Keratinocyte (primary cell): ENCODE results near the gene TRAFD1. TPM values are rescaled to one million over a fixed set of nuclear protein-coding genes. Genes with fewer than 3 reads are reported as not detected.

Experiments used
- DNase-seq: peaks from one replicate; pipeline ENCODE4 v3.0.0-alpha.2; 2011; ENCODE audit warnings: low read depth, missing footprints, low spot score
- FAIRE-seq: peaks from 2 replicates; lab custom pipeline; 2011; peaks lifted over from hg19 to GRCh38; lab: Jason Lieb, UNC
- H2AFZ ChIP-seq: 2 replicates; pipeline ENCODE4 v1.6.0; 2012; ENCODE audit warnings: low read length, control low read depth, inconsistent platforms; ENCODE audit not compliant: control insufficient read depth
- H3K27ac ChIP-seq: 2 replicates; pipeline ENCODE4 v1.5.1; 2011; ENCODE audit warnings: low read length; ENCODE audit not compliant: control insufficient read depth, insufficient read depth
- H3K27me3 ChIP-seq: 3 replicates; pipeline ENCODE4 v1.6.0; 2011; ENCODE audit warnings: low read length; ENCODE audit not compliant: control insufficient read depth, insufficient read depth; ENCODE audit errors: extremely low read depth
- H3K36me3 ChIP-seq, 2 experiments: 2 replicates in 1 of 2; 3 replicates in 1 of 2; pipeline ENCODE4 v1.5.1; 2011; ENCODE audit warnings: low read length in 2 of 2, mild to moderate bottlenecking in 1 of 2; ENCODE audit not compliant: control insufficient read depth in 2 of 2, insufficient read depth in 2 of 2; ENCODE audit errors: extremely low read depth in 1 of 2
- H3K4me1 ChIP-seq: 3 replicates; pipeline ENCODE4 v1.5.1; 2011; ENCODE audit warnings: low read length; ENCODE audit not compliant: control insufficient read depth, insufficient read depth; ENCODE audit errors: extremely low read depth
- H3K4me2 ChIP-seq: 3 replicates; pipeline ENCODE4 v1.6.0; 2011; ENCODE audit warnings: low read depth, low read length; ENCODE audit not compliant: control insufficient read depth, insufficient read depth; ENCODE audit errors: extremely low read depth
- H3K4me3 ChIP-seq, 3 experiments: fragments of 200-600 bp in 1 of 3; sonication (generic) in 1 of 3; 2 replicates in 2 of 3; 3 replicates in 1 of 3; pipeline ENCODE4 v1.5.1; 2011 to 2016; ENCODE audit warnings: low read length in 3 of 3, mild to moderate bottlenecking in 3 of 3, control low read depth in 2 of 3, inconsistent platforms in 1 of 3, low read depth in 1 of 3, mixed read lengths in 1 of 3, mixed run types in 1 of 3, moderate library complexity in 1 of 3; ENCODE audit not compliant: control insufficient read depth in 2 of 3, insufficient read depth in 2 of 3; ENCODE audit errors: extremely low read depth in 1 of 3
- H3K79me2 ChIP-seq: 2 replicates; pipeline ENCODE4 v1.6.0; 2012; ENCODE audit warnings: low read length; ENCODE audit not compliant: control insufficient read depth, insufficient read depth
- H3K9ac ChIP-seq: 3 replicates; pipeline ENCODE4 v1.6.0; 2011; ENCODE audit warnings: low read length; ENCODE audit not compliant: control insufficient read depth, insufficient read depth; ENCODE audit errors: extremely low read depth
- H3K9me1 ChIP-seq: 3 replicates; pipeline ENCODE4 v1.6.0; 2011; ENCODE audit warnings: low read length; ENCODE audit not compliant: control insufficient read depth, insufficient read depth; ENCODE audit errors: extremely low read depth
- H3K9me3 ChIP-seq: 2 replicates; pipeline ENCODE4 v1.5.1; 2012; ENCODE audit warnings: low read depth, low read length; ENCODE audit not compliant: control insufficient read depth
- H4K20me1 ChIP-seq: 3 replicates; pipeline ENCODE4 v1.6.0; 2011; ENCODE audit warnings: low read length; ENCODE audit not compliant: control insufficient read depth, insufficient read depth; ENCODE audit errors: extremely low read depth
- EZH2 ChIP-seq: IDR thresholded peaks from one replicate; pipeline ENCODE4 v1.6.1; 2012; ENCODE audit warnings: inconsistent platforms, mild to moderate bottlenecking, low read length, moderate library complexity
- dilution Hi-C: fragments of 300-500 bp; cut with MboI; formaldehyde crosslinking; loops from one replicate; pipeline ENCODE4 v1.7.0; 2020; ENCODE audit warnings: low sequenced_read_pairs; ENCODE audit not compliant: extremely low pct_ligation_motif_present
- polyA plus RNA-seq, 5 experiments: library from polyadenylated mRNA; depleted of rRNA in 3 of 5; stranded (reverse) in 3 of 5; stranded (forward) in 1 of 5; unstranded in 1 of 5; fragments of >200 nt; gene quantifications; 1 replicate in 1 of 5; 2 replicates in 3 of 5; 3 replicates in 1 of 5; pipeline versions ENCODE4 v1.2.1 to v1.2.3, GENCODE V29; 2011 to 2012; ENCODE audit warnings: missing spikeins in 2 of 5, low read depth in 1 of 5, low replicate concordance in 1 of 5
- TF ChIP-seq, protein P1 (sequence below), 3 experiments: IDR thresholded peaks in 1 of 3; conservative IDR thresholded peaks in 1 of 3; optimal IDR thresholded peaks in 1 of 3; 2 replicates in 2 of 3; 3 replicates in 1 of 3; pipeline versions ENCODE3 to v1.5.1; 2011; ENCODE audit warnings: low read length in 3 of 3, mild to moderate bottlenecking in 3 of 3, moderate library complexity in 2 of 3, control low read depth in 1 of 3, inconsistent platforms in 1 of 3; ENCODE audit not compliant: insufficient read depth in 2 of 3; ENCODE audit errors: extremely low read depth in 1 of 3

Gene TRAFD1
- polyA plus RNA-seq, 1 donor (not counting 4 experiments of a cell fraction or from before 2014, with no cell fraction given) = 25.6 TPM

DNA sequence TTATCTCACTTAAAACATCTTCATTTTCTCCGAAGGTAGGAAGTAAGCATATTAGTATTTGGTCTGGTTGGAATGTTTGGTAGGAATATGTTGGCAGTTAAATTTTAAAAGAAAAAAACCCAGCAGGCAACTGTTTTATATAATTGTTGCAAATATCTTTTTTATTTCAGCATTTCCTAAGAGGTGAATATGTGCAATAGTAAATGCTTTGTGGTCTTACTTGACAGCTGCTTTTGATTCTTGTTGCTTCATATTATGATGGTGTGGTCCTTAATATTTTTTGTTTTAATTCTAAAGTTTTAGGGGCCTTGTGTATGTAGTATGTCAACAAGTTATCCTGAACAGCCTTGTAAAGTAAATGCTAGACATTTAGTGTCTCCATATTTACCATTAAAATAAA, 6.3 kb downstream of the TRAFD1 start:
- no peak for FAIRE-seq
- dilution Hi-C loops = no loop called here
- Histone ChIP-seq H3K9ac (no peak overlapping the region), H3K4me3 (no peak overlapping the region), H3K9me3 (no peaks in the 10 kb centered on the region), H3K4me2 (no peak overlapping the region), H4K20me1 (no peaks in the 10 kb centered on the region), H3K27me3 (no peaks in the 10 kb centered on the region), H3K79me2 (peaks cover 21% of the 10 kb centered on the region), H2AFZ (no peak overlapping the region), H3K9me1 (peaks cover 2% of the 10 kb centered on the region), H3K4me1 (peaks cover 22% of the 10 kb centered on the region), H3K36me3 (peaks cover 8 to 9% of the 10 kb centered on the region in 2 experiments), H3K27ac (no peak overlapping the region)
- TF ChIP-seq, protein P1, sequence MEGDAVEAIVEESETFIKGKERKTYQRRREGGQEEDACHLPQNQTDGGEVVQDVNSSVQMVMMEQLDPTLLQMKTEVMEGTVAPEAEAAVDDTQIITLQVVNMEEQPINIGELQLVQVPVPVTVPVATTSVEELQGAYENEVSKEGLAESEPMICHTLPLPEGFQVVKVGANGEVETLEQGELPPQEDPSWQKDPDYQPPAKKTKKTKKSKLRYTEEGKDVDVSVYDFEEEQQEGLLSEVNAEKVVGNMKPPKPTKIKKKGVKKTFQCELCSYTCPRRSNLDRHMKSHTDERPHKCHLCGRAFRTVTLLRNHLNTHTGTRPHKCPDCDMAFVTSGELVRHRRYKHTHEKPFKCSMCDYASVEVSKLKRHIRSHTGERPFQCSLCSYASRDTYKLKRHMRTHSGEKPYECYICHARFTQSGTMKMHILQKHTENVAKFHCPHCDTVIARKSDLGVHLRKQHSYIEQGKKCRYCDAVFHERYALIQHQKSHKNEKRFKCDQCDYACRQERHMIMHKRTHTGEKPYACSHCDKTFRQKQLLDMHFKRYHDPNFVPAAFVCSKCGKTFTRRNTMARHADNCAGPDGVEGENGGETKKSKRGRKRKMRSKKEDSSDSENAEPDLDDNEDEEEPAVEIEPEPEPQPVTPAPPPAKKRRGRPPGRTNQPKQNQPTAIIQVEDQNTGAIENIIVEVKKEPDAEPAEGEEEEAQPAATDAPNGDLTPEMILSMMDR (optimal IDR thresholded peaks at IDR 0.05 in 1 of 3, IDR thresholded peaks at IDR 0.05 in 1 of 3, conservative IDR thresholded peaks at IDR 0.05 in 1 of 3; ENCODE audit: extremely low read depth in 1 of 3, insufficient read depth in 2 of 3, low read length in 3 of 3) = no peak
- no peak for TF ChIP-seq EZH2
- DNase-seq = no peak

GRCh38 chr12:112133418-112133817, 8.1 kb downstream of the TRAFD1 start:
- peaks cover 12 to 13% of the 10 kb centered on the region in 2 experiments for H3K36me3 ChIP-seq
- no peak for FAIRE-seq

More at GRCh38 chr12:112133418-112133817, 8.1 kb downstream of the TRAFD1 start:
- TF ChIP-seq EZH2 = no peak
- TF ChIP-seq, protein P1 (optimal IDR thresholded peaks at IDR 0.05 in 1 of 3, IDR thresholded peaks at IDR 0.05 in 1 of 3, conservative IDR thresholded peaks at IDR 0.05 in 1 of 3; ENCODE audit: extremely low read depth in 1 of 3, insufficient read depth in 2 of 3, low read length in 3 of 3) = no peak
- H3K4me1 ChIP-seq = peaks cover 17% of the 10 kb centered on the region
- no peak overlapping the region for H3K9ac ChIP-seq
- no peaks in the 10 kb centered on the region for H3K9me3 ChIP-seq
- H2AFZ ChIP-seq = no peak overlapping the region
- H3K4me3 ChIP-seq = no peak overlapping the region
- H3K27ac ChIP-seq = no peak overlapping the region
- no peak overlapping the region for H3K4me2 ChIP-seq
- no peaks in the 10 kb centered on the region for H4K20me1 ChIP-seq
- no peaks in the 10 kb centered on the region for H3K9me1 ChIP-seq
- no peaks in the 10 kb centered on the region for H3K27me3 ChIP-seq
- dilution Hi-C loops = no loop called here
- no peak for DNase-seq
- peaks cover 13% of the 10 kb centered on the region for H3K79me2 ChIP-seq
